H1 (cell line): ENCODE results near the gene SIPA1L2. TPM values are rescaled to one million over a fixed set of nuclear protein-coding genes. Genes with fewer than 3 reads are reported as not detected.

Experiments
- CTCF ChIA-PET: fragments of 300-600 bp; sonication (Branson Sonifier 250); formaldehyde crosslinking; loops from one replicate; lab custom pipeline; 2021; ENCODE audit not compliant: partially characterized antibody; lab: Charles Lee
- POLR2A ChIA-PET: fragments of 300-600 bp; sonication (Branson Sonifier 250); formaldehyde crosslinking; loops from one replicate; lab custom pipeline; 2021; ENCODE audit warnings: inconsistent platforms; ENCODE audit not compliant: partially characterized antibody; lab: Charles Lee
- DNase-seq, 2 experiments: peaks; one replicate each; pipeline versions ENCODE4 v3.0.0 to v3.0.0-alpha.2; 2010 to 2022; ENCODE audit warnings: low spot score in 2 of 2, low read depth in 1 of 2, mixed read lengths in 1 of 2
- FAIRE-seq: peaks from 2 replicates; lab custom pipeline; 2011; peaks lifted over from hg19 to GRCh38; lab: Jason Lieb, UNC
- H2AFZ ChIP-seq: 2 replicates; pipeline ENCODE4 v1.8.1; 2012; ENCODE audit warnings: low read length, inconsistent platforms
- H2AK5ac ChIP-seq: 2 replicates; pipeline ENCODE4 v1.6.1; 2013; ENCODE audit warnings: low read depth, low read length
- H2BK120ac ChIP-seq: replicated peaks from 2 replicates; pipeline ENCODE3; 2013; ENCODE audit warnings: low read depth, low read length, inconsistent platforms
- H2BK12ac ChIP-seq: 2 replicates; pipeline ENCODE4 v1.6.1; 2013; ENCODE audit warnings: low read depth, low read length
- H2BK15ac ChIP-seq: 2 replicates; pipeline ENCODE4 v1.6.1; 2013; ENCODE audit warnings: low read length
- H2BK20ac ChIP-seq: 2 replicates; pipeline ENCODE4 v1.6.1; 2013; ENCODE audit warnings: low read length
- H2BK5ac ChIP-seq: 2 replicates; pipeline ENCODE4 v1.6.1; 2013; ENCODE audit warnings: low read depth, low read length
- H3K14ac ChIP-seq: 2 replicates; pipeline ENCODE4 v1.6.1; 2013; ENCODE audit warnings: inconsistent platforms; ENCODE audit not compliant: insufficient read length
- H3K18ac ChIP-seq: 2 replicates; pipeline ENCODE4 v1.6.1; 2013; ENCODE audit warnings: low read length; ENCODE audit errors: extremely low read depth
- H3K23ac ChIP-seq: 2 replicates; pipeline ENCODE4 v1.6.1; 2013; ENCODE audit warnings: inconsistent platforms; ENCODE audit not compliant: insufficient read length
- H3K23me2 ChIP-seq: 2 replicates; pipeline ENCODE4 v1.6.1; 2013; ENCODE audit warnings: low read depth, low read length
- H3K27ac ChIP-seq: 2 replicates; pipeline ENCODE4 v1.6.1; 2011; ENCODE audit warnings: low read depth, low read length, inconsistent platforms
- H3K27me3 ChIP-seq, 4 experiments: replicated peaks in 1 of 4; 1 replicate in 1 of 4; 2 replicates in 3 of 4; pipeline versions ENCODE4 v1.6.1 to v1.8.1; 2011 to 2013; ENCODE audit warnings: low read length in 3 of 4, mild to moderate bottlenecking in 3 of 4, inconsistent platforms in 2 of 4, mixed read lengths in 2 of 4, moderate library complexity in 1 of 4; ENCODE audit not compliant: control insufficient read depth in 3 of 4, insufficient read depth in 3 of 4; ENCODE audit errors: extremely low read depth in 1 of 4
- H3K36me3 ChIP-seq, 4 experiments: 2 replicates each; pipeline versions ENCODE4 v1.6.1 to v1.8.1; 2011 to 2013; ENCODE audit warnings: mild to moderate bottlenecking in 4 of 4, low read length in 3 of 4, moderate library complexity in 2 of 4, control low read depth in 1 of 4, inconsistent platforms in 1 of 4; ENCODE audit not compliant: insufficient read depth in 4 of 4, control insufficient read depth in 2 of 4
- H3K4ac ChIP-seq: replicated peaks from 2 replicates; pipeline ENCODE3; 2013; ENCODE audit warnings: low read length, low read depth, mixed read lengths, inconsistent platforms; ENCODE audit not compliant: insufficient read length
- H3K4me1 ChIP-seq, 4 experiments: replicated peaks in 1 of 4; 1 replicate in 1 of 4; 2 replicates in 3 of 4; pipeline versions ENCODE4 v1.6.1 to v1.8.1; 2011 to 2013; ENCODE audit warnings: low read length in 3 of 4, inconsistent platforms in 2 of 4, mixed read lengths in 1 of 4; ENCODE audit not compliant: insufficient read depth in 4 of 4, control insufficient read depth in 3 of 4
- H3K4me2 ChIP-seq, 2 experiments: 2 replicates each; pipeline versions ENCODE4 v1.6.1 to v1.8.1; 2011 to 2013; ENCODE audit warnings: low read depth in 2 of 2, low read length in 2 of 2, control low read depth in 1 of 2, inconsistent platforms in 1 of 2, mild to moderate bottlenecking in 1 of 2; ENCODE audit not compliant: insufficient read depth in 1 of 2
- H3K4me3 ChIP-seq, 4 experiments: fragments of 200-600, 300-600 bp in 1 of 4; sonication (generic), shearing (Covaris generic), sonication (Bioruptor Twin) in 1 of 4; 2 replicates each; pipeline versions ENCODE4 v1.5.1 to v1.8.1; 2011 to 2016; ENCODE audit warnings: low read length in 4 of 4, low read depth in 3 of 4, control low read depth in 2 of 4, inconsistent platforms in 2 of 4, mild to moderate bottlenecking in 2 of 4, mixed read lengths in 1 of 4, moderate library complexity in 1 of 4; ENCODE audit not compliant: insufficient read depth in 2 of 4; ENCODE audit errors: extremely low read depth in 1 of 4
- H3K56ac ChIP-seq: replicated peaks from 2 replicates; pipeline ENCODE3; 2013; ENCODE audit warnings: low read depth, mild to moderate bottlenecking, mixed read lengths, low read length, inconsistent platforms; ENCODE audit not compliant: insufficient read length
- H3K79me1 ChIP-seq: 2 replicates; pipeline ENCODE4 v1.6.1; 2013; ENCODE audit warnings: low read depth, low read length, control low read depth
- H3K79me2 ChIP-seq, 2 experiments: 2 replicates each; pipeline versions ENCODE4 v1.6.1 to v1.8.1; 2012 to 2013; ENCODE audit warnings: low read length in 2 of 2, mild to moderate bottlenecking in 2 of 2, inconsistent platforms in 1 of 2; ENCODE audit not compliant: insufficient read depth in 2 of 2, control insufficient read depth in 1 of 2
- H3K9ac ChIP-seq, 4 experiments: replicated peaks in 1 of 4; 1 replicate in 1 of 4; 2 replicates in 3 of 4; pipeline versions ENCODE4 v1.6.1 to v1.8.1; 2011 to 2013; ENCODE audit warnings: low read depth in 3 of 4, low read length in 3 of 4, control low read depth in 2 of 4, mild to moderate bottlenecking in 2 of 4, moderate library complexity in 2 of 4, inconsistent platforms in 1 of 4; ENCODE audit errors: extremely low read depth in 1 of 4
- H3K9me3 ChIP-seq, 2 experiments: 2 replicates each; pipeline versions ENCODE4 v1.6.1 to v1.8.1; 2012 to 2013; ENCODE audit warnings: mild to moderate bottlenecking in 2 of 2, moderate library complexity in 2 of 2, control low read depth in 1 of 2, inconsistent platforms in 1 of 2, low read depth in 1 of 2, low read length in 1 of 2, mixed read lengths in 1 of 2; ENCODE audit not compliant: insufficient read depth in 2 of 2
- H4K20me1 ChIP-seq, 2 experiments: replicated peaks in 1 of 2; 2 replicates each; pipeline versions ENCODE3 to v1.8.1; 2011 to 2013; ENCODE audit warnings: inconsistent platforms in 2 of 2, low read length in 2 of 2, mild to moderate bottlenecking in 1 of 2; ENCODE audit not compliant: insufficient read depth in 2 of 2, control insufficient read depth in 1 of 2
- H4K5ac ChIP-seq: 2 replicates; pipeline ENCODE4 v1.6.1; 2013; ENCODE audit warnings: low read length, low read depth, mixed read lengths, inconsistent platforms; ENCODE audit not compliant: insufficient read length
- H4K8ac ChIP-seq: 2 replicates; pipeline ENCODE4 v1.8.0; 2013; ENCODE audit warnings: mild to moderate bottlenecking, moderate library complexity, low read length, inconsistent platforms; ENCODE audit not compliant: insufficient read depth; ENCODE audit errors: extremely low read depth
- H4K91ac ChIP-seq: replicated peaks from 2 replicates; pipeline ENCODE3; 2013; ENCODE audit warnings: low read length, mixed read lengths, inconsistent platforms; ENCODE audit not compliant: insufficient read length
- BCL11A ChIP-seq, 2 experiments: IDR thresholded peaks; one replicate each; pipeline ENCODE4 v1.6.1; 2011; ENCODE audit warnings: low read depth in 2 of 2, low read length in 2 of 2, mild to moderate bottlenecking in 2 of 2
- FOSL1 ChIP-seq: IDR thresholded peaks from 2 replicates; pipeline ENCODE4 v1.6.1; 2011; ENCODE audit warnings: mild to moderate bottlenecking, low read depth, low read length, moderate library complexity; ENCODE audit not compliant: insufficient read depth
- GABPA ChIP-seq: IDR thresholded peaks from 2 replicates; pipeline ENCODE4 v1.6.1; 2011; ENCODE audit warnings: mild to moderate bottlenecking, low read length, moderate library complexity, borderline replicate concordance; ENCODE audit not compliant: insufficient read depth
- PHF8 ChIP-seq: fragments of 200-600 bp; sonication (generic); conservative IDR thresholded peaks from 2 replicates; pipeline ENCODE4 v1.7.1; 2012; ENCODE audit warnings: low read depth, mild to moderate bottlenecking, inconsistent platforms, low read length, moderate library complexity
- RAD21 ChIP-seq, 2 experiments: IDR thresholded peaks in 1 of 2; conservative IDR thresholded peaks in 1 of 2; 2 replicates each; pipeline ENCODE4 v1.6.1; 2011; ENCODE audit warnings: low read depth in 2 of 2, low read length in 2 of 2, improper control_type of control experiment in 1 of 2, inconsistent platforms in 1 of 2, mild to moderate bottlenecking in 1 of 2, moderate library complexity in 1 of 2
- SAP30 ChIP-seq: fragments of 300-600 bp; sonication (generic); IDR thresholded peaks from 2 replicates; pipeline ENCODE4 v1.7.1; 2012; ENCODE audit warnings: low read length, moderate library complexity, mild to moderate bottlenecking, inconsistent platforms; ENCODE audit not compliant: insufficient read depth, insufficient replicate concordance
- SP1 ChIP-seq: IDR thresholded peaks from 2 replicates; pipeline ENCODE4 v1.6.1; 2011; ENCODE audit warnings: low read depth, low read length
- WGBS, 2 experiments: shearing (Covaris generic) in 1 of 2; methylation state at CpG; one replicate each; pipeline versions ENCODE4 v1.1.6 to v1.1.7; 2013 to 2015; ENCODE audit warnings: low lambda C conversion rate in 2 of 2, mixed read lengths in 2 of 2, inconsistent platforms in 1 of 2, low coverage in 1 of 2, missing lambda C conversion rate in 1 of 2; ENCODE audit not compliant: insufficient replicate concordance in 2 of 2, insufficient coverage in 1 of 2, insufficient read length in 1 of 2; ENCODE audit errors: extremely low coverage in 1 of 2, missing lambda C conversion rate in 1 of 2; 5-methylcytosine and 5-hydroxymethylcytosine counted together
- polyA plus RNA-seq, 7 experiments: library from polyadenylated mRNA; depleted of rRNA in 3 of 7; stranded (reverse) in 5 of 7; unstranded in 2 of 7; fragments of >200 nt in 5 of 7; fragments of 200-250 nt in 2 of 7; gene quantifications; 1 replicate in 5 of 7; 2 replicates in 1 of 7; 4 replicates in 1 of 7; pipeline versions ENCODE4 v1.2.1 to v1.2.3, GENCODE V29; 2011 to 2013; ENCODE audit warnings: missing spikeins in 2 of 7, mixed read lengths in 2 of 7
- total RNA-seq: library from RNA; stranded (reverse); fragmentation: NEBNext Ultra II Directional; extraction: Animal tissue kit (Norgen Biotek cat#: 25700); gene quantifications from 2 replicates; pipeline ENCODE4 v1.2.1, GENCODE V29; 2021

The SIPA1L2 gene
- total and polyA plus RNA-seq, 2 of the 8 experiments (the other 6 are each of a cell fraction or from before 2014, with no cell fraction given), result 7.7 to 13.2 TPM

DNA sequence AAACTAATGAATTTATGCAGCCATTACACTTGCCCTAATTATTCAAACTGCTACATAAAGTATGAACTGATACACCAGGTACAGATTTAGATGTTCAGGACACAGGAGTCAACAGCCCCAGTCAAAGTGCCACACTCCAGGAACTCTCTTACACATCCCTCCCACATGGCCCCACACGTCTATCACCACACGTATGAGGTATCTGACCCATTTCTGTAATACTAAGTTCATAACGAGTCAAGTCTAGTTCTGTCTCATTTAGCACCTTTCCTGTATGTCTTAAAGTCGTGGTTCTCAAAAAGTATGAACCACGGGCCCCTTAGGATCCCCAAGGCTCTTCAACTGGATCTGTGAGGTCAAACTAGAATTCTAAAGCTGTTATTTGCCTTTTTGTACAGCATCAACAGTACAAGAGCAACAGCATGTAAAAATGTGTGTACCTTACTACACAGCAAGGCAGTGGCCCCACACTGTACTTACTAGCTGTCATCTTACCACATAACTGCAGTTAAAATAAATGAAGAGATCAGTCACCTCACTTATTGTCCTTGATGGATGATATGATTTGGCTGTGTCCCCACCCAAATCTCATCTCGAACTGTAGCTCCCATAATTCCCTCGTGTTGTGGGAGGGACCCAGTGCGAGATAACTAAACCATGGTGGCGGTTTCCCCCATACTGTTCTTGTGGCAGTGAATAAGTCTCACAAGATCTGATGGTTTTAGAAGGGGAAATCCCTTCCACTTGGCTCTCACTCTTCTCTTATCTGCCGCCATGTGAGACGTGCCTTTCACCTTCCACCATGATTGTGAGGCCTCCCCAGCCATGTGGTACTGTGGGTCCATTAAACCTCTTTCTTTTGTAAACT, 42.6 kb downstream of the SIPA1L2 start:
- Histone ChIP-seq H3K14ac (no peak overlapping the region), H3K56ac (no peak overlapping the region), H3K18ac (no peak overlapping the region), H3K4me2 (no peak overlapping the region), H2BK15ac (no peak overlapping the region), H2AFZ (no peak overlapping the region), H2BK5ac (no peak overlapping the region), H4K8ac (no peak overlapping the region), H3K23me2 (no peaks in the 10 kb centered on the region), H3K23ac (no peak overlapping the region), H3K4me1 (no peaks in the 10 kb centered on the region; a peak in 1 of 7 replicates), H3K27ac (no peak overlapping the region), H2BK120ac (no peak overlapping the region), H4K91ac (no peak overlapping the region), H3K79me2 (no peaks in the 10 kb centered on the region; a peak in 1 of 4 replicates), H3K9ac (no peak overlapping the region), H3K27me3 (no peaks in the 10 kb centered on the region), H2BK20ac (no peak overlapping the region), H2AK5ac (no peak overlapping the region), H3K79me1 (no peaks in the 10 kb centered on the region), H3K4me3 (no peak overlapping the region), H4K5ac (no peak overlapping the region), H3K4ac (no peak overlapping the region), H3K9me3 (no peaks in the 10 kb centered on the region), H2BK12ac (no peak overlapping the region), H3K36me3 (no peaks in the 10 kb centered on the region), H4K20me1 (no peaks in the 10 kb centered on the region)
- ChIA-PET POLR2A (no interaction called here), CTCF (interaction anchor here (1.2 to 2.4 kb wide), 2 partner anchors 15 kb away, joined by 3 to 13 read pairs; no protein-coding TSS in a partner anchor)
- FAIRE-seq (no peak), DNase-seq (no peak)
- 74% methylated on average over 11 of the region's 11 CpGs; no CpG with 5 or more reads in 1 of the 2 experiments for WGBS, 2 experiments
- no peak for TF ChIP-seq SAP30
- no peak for TF ChIP-seq PHF8
- TF ChIP-seq RAD21 (IDR thresholded peaks at IDR 0.05 in 1 of 2, conservative IDR thresholded peaks at IDR 0.05 in 1 of 2; ENCODE audit: low read depth in 2 of 2, low read length in 2 of 2), result no peak
- TF ChIP-seq GABPA, result no peak
- TF ChIP-seq SP1, result no peak
- TF ChIP-seq FOSL1, result no peak
- no peak for TF ChIP-seq BCL11A (IDR thresholded peaks at IDR 0.05; ENCODE audit: low read depth in 2 of 2, low read length in 2 of 2)
